MM.1S (cell line): Measurements from ENCODE around the gene NAALADL2.

Experiments used
- EZH2phosphoT487 ChIP-seq: fragments of 300-600 bp; sonication (generic); IDR thresholded peaks from 2 replicates; pipeline ENCODE4 v1.6.1; 2018; ENCODE audit warnings: antibody characterized with exemption, low read length
- TF ChIP-seq, protein P1 (sequence below): fragments of 300-600 bp; sonication (generic); IDR thresholded peaks from 2 replicates; pipeline ENCODE4 v1.5.1; 2016; ENCODE audit warnings: antibody characterized with exemption, low read length, mixed read lengths

DNA sequence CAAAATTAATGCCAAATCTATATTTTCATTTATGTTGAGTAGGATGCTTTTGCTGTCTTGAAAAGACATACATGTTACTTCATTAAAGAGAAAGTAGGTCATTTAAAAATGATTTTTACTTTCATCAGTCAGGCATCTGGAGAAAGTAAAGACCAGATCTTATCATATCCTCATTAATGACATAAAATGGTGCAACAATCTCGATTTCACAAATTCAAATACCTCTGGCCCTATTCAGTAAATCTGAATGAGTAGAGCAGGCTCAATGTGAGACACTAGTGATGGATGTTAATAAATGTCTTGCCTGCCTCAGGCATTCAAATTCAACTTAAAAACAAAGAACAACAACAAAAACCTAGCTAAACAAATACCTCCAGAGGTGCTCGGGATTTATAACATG is 714.1 kb downstream of the NAALADL2 start:
- TF ChIP-seq, protein P1, sequence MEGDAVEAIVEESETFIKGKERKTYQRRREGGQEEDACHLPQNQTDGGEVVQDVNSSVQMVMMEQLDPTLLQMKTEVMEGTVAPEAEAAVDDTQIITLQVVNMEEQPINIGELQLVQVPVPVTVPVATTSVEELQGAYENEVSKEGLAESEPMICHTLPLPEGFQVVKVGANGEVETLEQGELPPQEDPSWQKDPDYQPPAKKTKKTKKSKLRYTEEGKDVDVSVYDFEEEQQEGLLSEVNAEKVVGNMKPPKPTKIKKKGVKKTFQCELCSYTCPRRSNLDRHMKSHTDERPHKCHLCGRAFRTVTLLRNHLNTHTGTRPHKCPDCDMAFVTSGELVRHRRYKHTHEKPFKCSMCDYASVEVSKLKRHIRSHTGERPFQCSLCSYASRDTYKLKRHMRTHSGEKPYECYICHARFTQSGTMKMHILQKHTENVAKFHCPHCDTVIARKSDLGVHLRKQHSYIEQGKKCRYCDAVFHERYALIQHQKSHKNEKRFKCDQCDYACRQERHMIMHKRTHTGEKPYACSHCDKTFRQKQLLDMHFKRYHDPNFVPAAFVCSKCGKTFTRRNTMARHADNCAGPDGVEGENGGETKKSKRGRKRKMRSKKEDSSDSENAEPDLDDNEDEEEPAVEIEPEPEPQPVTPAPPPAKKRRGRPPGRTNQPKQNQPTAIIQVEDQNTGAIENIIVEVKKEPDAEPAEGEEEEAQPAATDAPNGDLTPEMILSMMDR = no peak
- TF ChIP-seq EZH2phosphoT487 = no peak
